HS-5 (cell line): ENCODE data around the gene AGAP1.

Source experiments
- DNase-seq: peaks from one replicate; pipeline ENCODE4 v3.0.0-alpha.2; 2012; ENCODE audit warnings: low read depth

AGAP1 gene

GRCh38 chr2:235550378-235550760 lies 56.5 kb downstream of the AGAP1 start:
- DNase-seq: no peak

- no peak for DNase-seq
These were observed 57.1 kb downstream of the AGAP1 start for GRCh38 chr2:235550946-235551345.

DNA sequence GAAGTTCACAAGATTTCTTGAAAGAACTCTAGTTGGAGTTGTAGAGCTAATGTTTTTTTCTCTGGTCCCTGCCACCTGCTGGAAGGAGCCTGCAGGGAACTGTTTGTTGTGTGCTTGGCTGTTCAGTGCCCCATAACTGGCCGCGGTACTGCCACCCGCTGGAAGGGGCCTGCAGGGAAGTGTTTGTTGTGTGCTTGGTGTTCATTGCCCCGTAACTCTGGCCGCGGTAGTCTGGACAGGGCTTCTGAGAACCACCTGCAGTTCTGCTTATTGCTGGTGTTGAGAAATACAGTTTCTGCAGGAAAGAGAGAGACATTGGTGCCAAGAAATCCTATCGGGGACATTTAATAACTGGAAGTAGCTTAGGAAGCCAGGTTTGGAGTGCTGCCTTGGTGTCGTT lies 58.1 kb downstream of the AGAP1 start:
- no peak for DNase-seq

GRCh38 chr2:235552671-235553070 lies 58.8 kb downstream of the AGAP1 start:
- no peak for DNase-seq

GRCh38 chr2:235553291-235553690 lies 59.4 kb downstream of the AGAP1 start:
- DNase-seq: no peak

- no peak for DNase-seq
These were observed 59.9 kb downstream of the AGAP1 start for GRCh38 chr2:235553696-235554100.

DNA sequence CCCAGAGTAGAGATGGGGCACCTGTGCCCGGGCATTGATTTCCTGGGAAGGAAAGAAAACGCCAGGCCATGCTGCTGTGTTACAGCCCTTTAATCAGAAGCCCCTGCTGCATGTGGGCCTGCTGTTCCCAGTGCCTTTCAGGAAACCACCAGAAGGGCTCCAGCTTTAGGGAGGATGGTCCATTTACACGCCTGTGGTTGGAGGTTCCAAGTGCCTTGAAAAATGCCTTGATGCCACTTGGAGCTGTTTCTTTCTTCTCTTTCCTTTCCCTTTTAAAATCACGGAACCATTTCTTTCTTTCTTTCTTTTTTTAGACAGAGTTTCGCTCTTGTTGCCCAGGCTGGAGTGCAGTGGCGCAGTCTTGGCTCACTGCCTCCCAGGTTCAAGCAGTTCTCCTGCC lies 60.5 kb downstream of the AGAP1 start:
- no peak for DNase-seq

GRCh38 chr2:235554936-235555335 lies 61.1 kb downstream of the AGAP1 start:
- no peak for DNase-seq

DNA sequence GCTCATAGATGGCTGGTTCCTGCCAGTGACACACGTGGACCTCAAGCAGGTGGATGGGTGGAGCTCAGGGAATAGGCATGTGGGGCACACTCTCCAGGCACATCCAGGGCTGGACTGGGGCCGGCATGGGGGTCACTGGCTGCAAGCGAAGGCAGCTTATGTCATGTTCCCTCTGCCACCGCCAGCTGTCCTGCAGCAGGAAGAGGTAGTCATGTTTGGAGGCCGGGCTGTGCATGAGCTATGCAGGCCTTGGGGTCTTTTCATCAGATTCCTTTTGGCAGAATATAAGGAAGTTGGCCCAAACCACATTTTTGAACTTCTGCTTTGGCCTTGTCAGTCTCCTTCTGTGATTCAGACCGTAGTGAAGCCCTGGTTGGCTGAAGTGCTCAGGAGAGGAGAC lies 61.5 kb downstream of the AGAP1 start:
- DNase-seq: no peak

- DNase-seq: no peak
These were observed 62.2 kb downstream of the AGAP1 start for GRCh38 chr2:235556086-235556485.

DNA sequence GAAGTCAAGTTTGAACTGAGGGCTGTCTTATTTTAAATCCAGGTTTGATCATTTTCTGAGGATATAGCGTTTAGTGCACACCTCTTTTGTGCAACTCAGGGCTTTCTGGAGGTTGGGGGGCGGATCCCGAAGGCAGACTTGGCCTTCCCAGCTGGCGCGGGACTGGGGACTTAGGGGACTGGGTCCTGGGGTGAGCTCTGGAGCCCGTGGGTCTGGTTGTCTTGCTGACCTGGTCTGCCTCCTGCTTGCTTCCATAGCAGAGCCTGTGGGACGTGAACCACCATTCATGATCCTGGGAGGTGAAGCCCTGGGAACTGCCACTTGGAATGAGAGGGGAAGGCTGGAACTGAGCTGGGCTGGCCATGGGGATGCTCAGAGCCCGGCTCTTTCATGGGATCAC lies 63.1 kb downstream of the AGAP1 start:
- no peak for DNase-seq

DNA sequence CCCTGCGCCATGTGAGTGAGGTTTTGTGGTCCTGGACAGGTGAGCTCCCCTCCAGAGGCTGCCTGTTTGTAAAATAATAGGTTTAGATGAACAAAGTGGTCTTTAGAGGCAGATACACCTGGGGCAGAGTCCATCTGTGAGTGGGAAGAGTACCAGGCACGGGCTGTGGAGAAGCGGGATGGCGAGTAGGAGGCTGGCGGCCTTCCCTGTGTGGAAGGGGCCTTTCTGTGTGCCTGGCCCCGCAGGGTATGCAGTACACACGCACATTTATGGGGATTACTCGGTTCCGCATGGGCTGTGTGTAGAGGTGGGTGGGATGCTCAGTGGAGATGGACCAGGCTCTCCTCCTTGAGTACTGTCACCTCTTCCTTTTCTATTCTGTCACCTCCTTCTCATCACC lies 64.1 kb downstream of the AGAP1 start:
- DNase-seq: no peak

- no peak for DNase-seq
These were observed 64.7 kb downstream of the AGAP1 start for GRCh38 chr2:235558572-235558971.

GRCh38 chr2:235560345-235560744 lies 66.5 kb downstream of the AGAP1 start:
- no peak for DNase-seq

DNA sequence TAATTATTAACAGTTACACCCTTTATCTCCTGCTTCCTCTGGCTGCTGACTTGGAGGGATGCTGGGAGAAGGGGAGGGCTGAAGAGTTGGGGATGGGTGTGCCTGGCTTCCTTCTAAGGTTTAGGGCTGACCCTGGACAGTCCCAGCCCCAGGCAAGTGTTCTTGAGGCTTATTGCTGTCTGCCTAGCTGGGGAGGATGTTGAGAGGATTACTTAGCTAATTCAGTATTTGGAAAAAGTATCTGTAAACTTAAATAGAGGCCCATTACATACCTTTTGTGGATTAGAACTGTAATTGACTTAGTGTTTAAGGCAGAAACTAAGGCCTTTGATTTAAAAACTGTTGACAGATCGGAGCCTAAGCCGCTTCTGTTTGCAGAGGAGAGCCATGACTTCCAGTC lies 67.6 kb downstream of the AGAP1 start:
- no peak for DNase-seq

- DNase-seq: no peak
These were observed 68.4 kb downstream of the AGAP1 start for GRCh38 chr2:235562065-235562747.

- DNase-seq: no peak
These were observed 69.4 kb downstream of the AGAP1 start for GRCh38 chr2:235563056-235563910.

- no peak for DNase-seq
These were observed 70.2 kb downstream of the AGAP1 start for GRCh38 chr2:235564066-235564465.

GRCh38 chr2:235564884-235565530 lies 71.2 kb downstream of the AGAP1 start:
- DNase-seq: no peak

GRCh38 chr2:235566415-235566814 lies 72.6 kb downstream of the AGAP1 start:
- no peak for DNase-seq

- no peak for DNase-seq
These were observed 73.2 kb downstream of the AGAP1 start for GRCh38 chr2:235566931-235567495.

DNA sequence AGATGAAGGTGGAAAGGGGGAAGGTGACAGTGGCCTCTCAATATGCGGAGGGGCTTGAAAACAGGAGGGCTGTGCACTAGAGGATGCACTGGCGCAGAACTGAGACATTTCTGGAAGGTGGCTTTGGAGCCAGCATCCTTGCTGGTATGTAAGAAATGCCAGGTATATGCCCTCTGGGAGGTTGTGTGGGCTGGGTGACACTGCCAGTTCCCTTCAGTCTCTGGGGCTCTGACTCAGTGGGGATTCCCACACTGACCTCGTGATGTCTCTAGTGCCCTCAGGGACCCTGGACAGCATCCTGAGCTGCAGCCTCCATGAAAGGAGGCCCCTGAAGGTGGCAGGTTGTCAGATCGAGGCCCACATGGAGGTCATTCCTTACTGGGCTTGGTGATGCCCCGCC lies 74.0 kb downstream of the AGAP1 start:
- DNase-seq: no peak

- DNase-seq: no peak
These were observed 74.6 kb downstream of the AGAP1 start for GRCh38 chr2:235568431-235568830.
